GM19468 (cell line): ENCODE data around the gene COL15A1.

Source experiments
- ATAC-seq: cut with Tn5 transposase; IDR thresholded peaks from one replicate; pipeline ENCODE4 v1.9.1; 2021; ENCODE audit warnings: mild to moderate bottlenecking, moderate library complexity, moderate number of reproducible peaks; ENCODE audit not compliant: unreplicated experiment; ENCODE audit errors: extremely low read depth

COL15A1 gene

GRCh38 chr9:99116003-99116411 lies 172.3 kb downstream of the COL15A1 start:
- ATAC-seq, result no peak

GRCh38 chr9:99118782-99119466 lies 175.2 kb downstream of the COL15A1 start:
- ATAC-seq, result peak; percentile 87

- ATAC-seq, result no peak
Observed at GRCh38 chr9:99119976-99120655, 176.4 kb downstream of the COL15A1 start.
